Skeletal muscle tissue (tissue), 4 donors: Measurements from ENCODE around the gene M1AP. TPM values are rescaled to one million over a fixed set of nuclear protein-coding genes. Genes with fewer than 3 reads are reported as not detected.
"Not testable (repeated sequence)": the region's sequence is repeated elsewhere in the genome, so short reads cannot be mapped to it uniquely, and the experiment has no call there.

Source experiments
- H3K27ac ChIP-seq: one replicate; pipeline ENCODE4 v1.7.0; 2013; ENCODE audit warnings: mild to moderate bottlenecking, low read depth, low read length, inconsistent platforms
- H3K27me3 ChIP-seq, 3 donors: one replicate each; pipeline ENCODE4 v1.7.0; 2013; ENCODE audit warnings: low read length in 3 of 3; ENCODE audit not compliant: control insufficient read depth in 3 of 3, insufficient read depth in 3 of 3
- H3K36me3 ChIP-seq, 3 donors: one replicate each; pipeline ENCODE4 v1.7.0; 2013; ENCODE audit warnings: low read length in 3 of 3; ENCODE audit not compliant: control insufficient read depth in 3 of 3, insufficient read depth in 3 of 3
- H3K4me1 ChIP-seq, 3 donors: one replicate each; pipeline ENCODE4 v1.7.0; 2013; ENCODE audit warnings: low read length in 3 of 3, mild to moderate bottlenecking in 3 of 3; ENCODE audit not compliant: control insufficient read depth in 3 of 3, insufficient read depth in 3 of 3
- H3K4me3 ChIP-seq, 3 donors: one replicate each; pipeline ENCODE4 v1.7.0; 2013; ENCODE audit warnings: low read length in 3 of 3
- H3K9ac ChIP-seq, 3 donors: one replicate each; pipeline ENCODE4 v1.7.0; 2013; ENCODE audit warnings: low read length in 3 of 3, mild to moderate bottlenecking in 3 of 3, moderate library complexity in 2 of 3, low read depth in 1 of 3
- H3K9me3 ChIP-seq, 3 donors: one replicate each; pipeline ENCODE4 v1.7.0; 2013; ENCODE audit warnings: low read length in 3 of 3; ENCODE audit not compliant: control insufficient read depth in 3 of 3
- total RNA-seq: library from RNA; depleted of rRNA; stranded (reverse); fragments of >200 nt; gene quantifications from one replicate; pipeline ENCODE4 v1.2.3, GENCODE V29; 2014
- donor health status: Osteomylitis.

Gene M1AP
- total RNA-seq, 1 donor from 2014 or later = not detected

GRCh38 chr2:74572178-74572925 is 75.8 kb downstream of the M1AP start:
- no peaks in the 10 kb centered on the region for H3K36me3 ChIP-seq
- no peaks in the 10 kb centered on the region for H3K9me3 ChIP-seq
- H3K9ac ChIP-seq = no peak overlapping the region
- H3K27me3 ChIP-seq = no peaks in the 10 kb centered on the region
- no peak overlapping the region for H3K27ac ChIP-seq
- H3K4me3 ChIP-seq = no peak overlapping the region
- H3K4me1 ChIP-seq = peaks cover 0 to 10% (median 5%) of the 10 kb centered on the region in 3 donors

DNA sequence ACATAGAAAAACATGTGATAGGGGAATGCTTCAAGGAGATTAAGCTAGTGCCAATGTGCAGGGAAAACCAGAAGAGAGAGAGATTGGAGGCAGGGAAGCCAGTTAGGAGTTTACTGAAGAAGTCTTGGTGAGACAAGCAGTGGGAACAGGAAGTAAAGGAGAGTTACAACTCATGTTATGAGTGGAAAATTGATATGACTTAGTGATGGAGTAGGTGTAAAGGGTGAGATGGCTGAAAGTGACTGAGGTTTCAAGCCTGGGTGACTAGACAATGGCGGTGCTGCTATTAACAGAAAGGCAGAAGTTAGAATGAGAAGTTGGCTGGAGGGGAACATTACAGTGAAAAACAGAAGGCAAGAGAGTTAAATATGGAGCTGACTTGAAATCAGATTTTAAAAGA is 77.1 kb downstream of the M1AP start:
- no peak overlapping the region for H3K9ac ChIP-seq
- H3K36me3 ChIP-seq = no peaks in the 10 kb centered on the region
- no peak overlapping the region for H3K4me3 ChIP-seq
- no peaks in the 10 kb centered on the region for H3K4me1 ChIP-seq
- H3K27me3 ChIP-seq = no peaks in the 10 kb centered on the region
- H3K9me3 ChIP-seq = no peaks in the 10 kb centered on the region
- H3K27ac ChIP-seq = no peak overlapping the region

DNA sequence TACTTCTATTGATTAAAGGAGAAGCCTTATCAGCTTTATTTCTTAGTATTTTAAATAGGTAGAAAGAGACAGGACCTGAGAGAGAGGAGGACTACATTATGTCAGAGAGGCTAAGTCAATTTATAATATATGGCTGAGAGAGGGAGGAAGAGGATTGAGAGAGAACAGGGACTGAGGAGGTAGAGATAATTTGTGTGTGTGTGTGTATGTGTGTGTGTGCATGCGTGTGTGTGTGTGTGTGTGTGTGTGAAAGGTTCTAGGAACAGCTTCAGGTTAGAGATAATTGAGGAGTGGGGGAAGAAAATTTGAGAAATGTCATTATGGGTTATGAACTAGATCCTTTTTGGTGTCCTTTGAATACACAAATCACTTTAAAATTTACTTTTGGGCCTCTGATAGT is 78.4 kb downstream of the M1AP start:
- H3K9me3 ChIP-seq = no peaks in the 10 kb centered on the region
- no peaks in the 10 kb centered on the region for H3K36me3 ChIP-seq
- no peaks in the 10 kb centered on the region for H3K4me1 ChIP-seq
- no peaks in the 10 kb centered on the region for H3K27me3 ChIP-seq
- H3K9ac ChIP-seq = no peak overlapping the region
- no peak overlapping the region for H3K27ac ChIP-seq
- H3K4me3 ChIP-seq = no peak overlapping the region

DNA sequence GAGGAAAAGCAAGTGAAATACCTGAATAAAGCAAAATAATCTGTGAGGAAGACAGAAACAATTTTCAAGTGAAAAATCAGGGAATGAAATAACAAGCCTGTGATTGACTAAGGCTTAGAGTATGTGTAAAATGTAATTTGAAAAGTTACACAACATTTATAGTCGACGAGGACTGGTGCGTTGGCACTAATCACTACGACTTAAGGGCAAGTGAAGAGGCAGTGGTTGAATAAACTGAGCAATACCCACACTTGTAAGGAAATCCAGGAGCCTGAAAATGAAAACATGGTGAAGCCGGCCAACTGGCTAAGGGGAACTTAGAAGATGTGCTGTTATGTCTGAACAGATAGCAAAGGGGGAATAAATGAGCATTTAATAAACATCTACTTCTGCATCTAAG is 80.2 kb downstream of the M1AP start:
- H3K36me3 ChIP-seq = no peaks in the 10 kb centered on the region
- H3K4me1 ChIP-seq = no peaks in the 10 kb centered on the region
- no peaks in the 10 kb centered on the region for H3K9me3 ChIP-seq
- H3K4me3 ChIP-seq = no peak overlapping the region
- peaks cover 0 to 4% (median 0%) of the 10 kb centered on the region in 3 donors for H3K27me3 ChIP-seq
- H3K27ac ChIP-seq = no peak overlapping the region
- H3K9ac ChIP-seq = no peak overlapping the region

DNA sequence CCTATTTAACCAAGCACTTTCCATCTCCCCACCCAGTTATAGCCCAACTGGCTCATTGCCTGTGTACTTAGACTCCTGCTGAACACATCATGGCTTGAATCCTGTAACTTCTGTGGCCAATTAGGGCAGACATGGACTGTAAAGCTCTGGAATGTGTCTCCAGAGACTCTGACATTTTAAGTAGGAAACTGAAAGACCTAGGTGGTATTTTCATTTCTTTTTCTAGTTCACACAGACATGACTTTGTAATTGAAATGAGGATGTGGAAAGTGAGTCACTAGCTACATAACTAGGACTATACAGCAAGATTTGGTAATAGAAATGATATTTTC is 81.4 kb downstream of the M1AP start:
- H3K27me3 ChIP-seq = peaks cover 0 to 8% (median 3%) of the 10 kb centered on the region in 3 donors
- no peaks in the 10 kb centered on the region for H3K9me3 ChIP-seq
- no peak overlapping the region for H3K9ac ChIP-seq
- H3K4me1 ChIP-seq = no peaks in the 10 kb centered on the region
- no peak overlapping the region for H3K27ac ChIP-seq
- no peaks in the 10 kb centered on the region for H3K36me3 ChIP-seq
- H3K4me3 ChIP-seq = no peak overlapping the region

GRCh38 chr2:74566076-74566753 is 81.9 kb downstream of the M1AP start:
- no peak overlapping the region for H3K9ac ChIP-seq
- no peak overlapping the region for H3K27ac ChIP-seq

GRCh38 chr2:74564222-74564621 is 83.9 kb downstream of the M1AP start:
- Histone ChIP-seq H3K4me3 (no peak overlapping the region), H3K27me3 (peaks cover 3 to 10% (median 8%) of the 10 kb centered on the region in 3 donors), H3K36me3 (no peaks in the 10 kb centered on the region), H3K27ac (no peak overlapping the region), H3K9me3 (no peaks in the 10 kb centered on the region), H3K4me1 (no peaks in the 10 kb centered on the region), H3K9ac (no peak overlapping the region)

More at GRCh38 chr2:74566076-74566753, 81.9 kb downstream of the M1AP start:
- H3K4me1 ChIP-seq = no peaks in the 10 kb centered on the region
- H3K4me3 ChIP-seq = no peak overlapping the region
- peaks cover 0 to 8% (median 3%) of the 10 kb centered on the region in 3 donors for H3K27me3 ChIP-seq
- H3K36me3 ChIP-seq = no peaks in the 10 kb centered on the region
- no peaks in the 10 kb centered on the region for H3K9me3 ChIP-seq

- Histone ChIP-seq H3K27ac (no peak overlapping the region), H3K4me3 (no peak overlapping the region), H3K27me3 (peaks cover 6 to 10% (median 8%) of the 10 kb centered on the region in 3 donors), H3K36me3 (no peaks in the 10 kb centered on the region), H3K9me3 (no peaks in the 10 kb centered on the region), H3K9ac (no peak overlapping the region), H3K4me1 (no peaks in the 10 kb centered on the region)
Measured at GRCh38 chr2:74562126-74562775, 85.9 kb downstream of the M1AP start.

DNA sequence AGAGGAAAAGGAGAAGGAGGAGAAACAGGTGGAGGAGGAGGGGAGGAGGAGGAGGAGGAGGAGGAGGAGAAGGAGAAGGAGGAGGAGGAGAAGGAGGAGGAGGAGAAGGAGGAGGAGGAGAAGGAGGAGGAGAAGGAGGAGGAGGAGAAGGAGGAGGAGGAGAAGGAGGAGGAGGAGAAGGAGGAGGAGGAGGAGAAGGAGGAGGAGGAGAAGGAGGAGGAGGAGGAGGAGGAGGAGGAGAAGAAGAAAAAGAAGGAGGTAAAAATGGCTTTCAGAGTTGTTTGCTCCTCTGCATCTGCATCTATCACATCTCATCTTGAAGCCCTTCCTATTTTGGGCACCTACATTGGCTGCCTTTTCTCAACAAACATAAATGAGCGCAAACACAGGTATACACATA is 87.1 kb downstream of the M1AP start:
- peaks cover 8 to 15% (median 12%) of the 10 kb centered on the region in 3 donors for H3K27me3 ChIP-seq
- H3K4me1 ChIP-seq, H3K9ac ChIP-seq, H3K27ac ChIP-seq, H3K4me3 ChIP-seq, H3K9me3 ChIP-seq, H3K36me3 ChIP-seq: not testable (repeated sequence)

GRCh38 chr2:74560591-74560990 is 87.5 kb downstream of the M1AP start:
- Histone ChIP-seq H3K4me3 (no peak overlapping the region), H3K9ac (no peak overlapping the region), H3K9me3 (no peaks in the 10 kb centered on the region), H3K27ac (no peak overlapping the region), H3K36me3 (peaks cover 0 to 3% (median 0%) of the 10 kb centered on the region in 3 donors), H3K27me3 (peaks cover 11 to 19% (median 15%) of the 10 kb centered on the region in 3 donors), H3K4me1 (peaks cover 0 to under 1% (median 0%) of the 10 kb centered on the region in 3 donors)
